Measurements from ENCODE around the gene RPL18.
A peak's percentile ranks its signal among the peaks of the same experiment; 100 is the strongest.

The RPL18 gene

DNA sequence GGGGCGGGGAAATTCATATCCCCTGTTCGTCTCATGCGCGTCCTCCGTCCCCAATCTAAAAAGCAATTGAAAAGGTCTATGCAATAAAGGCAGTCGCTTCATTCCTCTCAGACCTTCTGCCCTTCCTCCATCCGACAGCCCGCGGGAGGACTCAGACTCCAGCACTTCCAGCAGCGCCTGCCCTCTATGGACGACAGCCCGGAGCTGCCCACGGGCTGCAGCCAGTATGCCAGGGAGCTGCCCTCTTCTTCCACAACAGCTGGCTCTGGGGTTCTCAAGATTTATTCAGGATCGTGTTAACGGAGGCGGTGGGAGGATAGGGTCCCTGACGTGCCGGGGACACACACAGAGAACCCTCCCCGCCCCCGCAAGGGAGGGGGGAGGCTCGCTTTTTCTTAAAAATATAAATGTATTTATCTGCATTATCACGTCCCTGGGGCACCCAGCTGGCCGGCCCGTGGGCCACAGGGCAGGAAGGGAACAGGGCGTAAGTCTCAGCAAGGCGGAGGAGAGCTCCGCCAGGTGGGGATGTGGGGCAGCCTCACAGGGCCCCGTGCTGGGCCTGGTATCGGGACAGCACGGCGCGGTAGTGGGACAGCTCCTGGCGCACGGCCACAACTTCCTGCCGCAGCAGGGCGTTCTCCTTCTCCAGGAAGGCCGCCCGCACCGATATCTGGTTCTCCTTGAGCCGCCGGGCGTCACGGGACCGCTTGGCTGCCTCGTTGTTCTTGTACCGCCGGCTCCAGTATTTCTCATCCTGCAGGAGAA lies 11.5 kb upstream of the RPL18 start:
- no peak for DNase-seq (ENCODE audit: low spot score)

DNA sequence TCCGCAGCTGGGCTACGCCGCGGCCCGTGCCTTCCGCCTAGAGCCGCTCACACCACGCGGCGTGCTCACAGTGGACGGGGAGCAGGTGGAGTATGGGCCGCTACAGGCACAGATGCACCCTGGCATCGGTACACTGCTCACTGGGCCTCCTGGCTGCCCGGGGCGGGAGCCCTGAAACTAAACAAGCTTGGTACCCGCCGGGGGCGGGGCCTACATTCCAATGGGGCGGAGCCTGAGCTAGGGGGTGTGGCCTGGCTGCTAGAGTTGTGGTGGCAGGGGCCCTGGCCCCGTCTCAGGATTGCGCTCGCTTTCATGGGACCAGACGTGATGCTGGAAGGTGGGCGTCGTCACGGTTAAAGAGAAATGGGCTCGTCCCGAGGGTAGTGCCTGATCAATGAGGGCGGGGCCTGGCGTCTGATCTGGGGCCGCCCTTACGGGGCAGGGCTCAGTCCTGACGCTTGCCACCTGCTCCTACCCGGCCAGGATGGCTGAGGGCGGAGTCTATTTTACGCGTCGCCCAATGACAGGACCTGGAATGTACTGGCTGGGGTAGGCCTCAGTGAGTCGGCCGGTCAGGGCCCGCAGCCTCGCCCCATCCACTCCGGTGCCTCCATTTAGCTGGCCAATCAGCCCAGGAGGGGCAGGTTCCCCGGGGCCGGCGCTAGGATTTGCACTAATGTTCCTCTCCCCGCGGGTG lies 10.8 kb upstream of the RPL18 start:
- DNase-seq (ENCODE audit: low spot score), result peak; percentile 76

DNA sequence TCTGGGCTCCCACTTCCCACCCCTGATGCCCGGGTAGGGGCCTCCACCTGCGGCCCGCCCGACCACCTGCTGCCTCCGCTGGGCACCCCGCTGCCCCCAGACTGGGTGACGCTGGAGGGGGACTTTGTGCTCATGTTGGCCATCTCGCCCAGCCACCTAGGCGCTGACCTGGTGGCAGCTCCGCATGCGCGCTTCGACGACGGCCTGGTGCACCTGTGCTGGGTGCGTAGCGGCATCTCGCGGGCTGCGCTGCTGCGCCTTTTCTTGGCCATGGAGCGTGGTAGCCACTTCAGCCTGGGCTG lies 10.3 kb upstream of the RPL18 start:
- no peak for DNase-seq (ENCODE audit: low spot score)

DNA sequence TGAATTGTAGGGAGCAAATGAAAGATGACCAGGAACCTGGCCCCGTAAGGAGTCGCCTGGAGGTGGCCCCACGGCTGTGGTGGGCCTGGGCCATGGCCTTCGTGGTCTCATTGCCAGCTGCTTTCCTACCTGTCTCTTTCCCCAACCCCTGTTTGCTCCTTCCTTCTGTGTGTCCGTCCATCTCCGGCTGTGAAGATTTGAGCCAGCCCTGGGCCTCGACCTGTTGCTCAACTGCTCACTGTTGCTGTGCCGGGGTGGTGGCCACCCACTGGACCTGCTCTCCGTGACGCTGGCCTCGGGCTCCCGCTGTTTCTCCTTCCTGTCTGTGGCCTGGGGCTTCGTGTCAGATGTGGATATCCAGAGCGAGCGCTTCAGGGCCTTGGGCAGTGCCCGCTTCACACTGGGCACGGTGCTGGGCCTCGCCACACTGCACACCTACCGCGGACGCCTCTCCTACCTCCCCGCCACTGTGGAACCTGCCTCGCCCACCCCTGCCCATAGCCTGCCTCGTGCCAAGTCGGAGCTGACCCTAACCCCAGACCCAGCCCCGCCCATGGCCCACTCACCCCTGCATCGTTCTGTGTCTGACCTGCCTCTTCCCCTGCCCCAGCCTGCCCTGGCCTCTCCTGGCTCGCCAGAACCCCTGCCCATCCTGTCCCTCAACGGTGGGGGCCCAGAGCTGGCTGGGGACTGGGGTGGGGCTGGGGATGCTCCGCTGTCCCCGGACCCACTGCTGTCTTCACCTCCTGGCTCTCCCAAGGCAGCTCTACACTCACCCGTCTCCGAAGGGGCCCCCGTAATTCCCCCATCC lies 9.7 kb upstream of the RPL18 start:
- no peak for DNase-seq (ENCODE audit: low spot score)

DNA sequence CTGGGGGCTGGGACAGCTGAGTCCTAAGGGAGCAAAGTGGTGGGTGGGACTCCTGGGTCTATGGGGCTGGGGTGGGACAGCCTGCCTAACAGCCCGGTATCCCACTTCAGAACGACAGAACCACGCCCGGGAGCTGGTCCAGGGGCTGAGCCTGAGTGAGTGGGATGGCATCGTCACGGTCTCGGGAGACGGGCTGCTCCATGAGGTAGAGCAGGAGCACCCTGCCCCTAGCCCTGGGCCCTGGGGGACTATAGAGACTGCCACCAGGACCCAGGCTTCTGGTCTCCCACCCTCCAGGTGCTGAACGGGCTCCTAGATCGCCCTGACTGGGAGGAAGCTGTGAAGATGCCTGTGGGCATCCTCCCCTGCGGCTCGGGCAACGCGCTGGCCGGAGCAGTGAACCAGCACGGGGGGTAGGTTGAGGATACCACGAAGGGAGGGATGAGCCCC lies 8.9 kb upstream of the RPL18 start:
- no peak for DNase-seq (ENCODE audit: low spot score)

DNA sequence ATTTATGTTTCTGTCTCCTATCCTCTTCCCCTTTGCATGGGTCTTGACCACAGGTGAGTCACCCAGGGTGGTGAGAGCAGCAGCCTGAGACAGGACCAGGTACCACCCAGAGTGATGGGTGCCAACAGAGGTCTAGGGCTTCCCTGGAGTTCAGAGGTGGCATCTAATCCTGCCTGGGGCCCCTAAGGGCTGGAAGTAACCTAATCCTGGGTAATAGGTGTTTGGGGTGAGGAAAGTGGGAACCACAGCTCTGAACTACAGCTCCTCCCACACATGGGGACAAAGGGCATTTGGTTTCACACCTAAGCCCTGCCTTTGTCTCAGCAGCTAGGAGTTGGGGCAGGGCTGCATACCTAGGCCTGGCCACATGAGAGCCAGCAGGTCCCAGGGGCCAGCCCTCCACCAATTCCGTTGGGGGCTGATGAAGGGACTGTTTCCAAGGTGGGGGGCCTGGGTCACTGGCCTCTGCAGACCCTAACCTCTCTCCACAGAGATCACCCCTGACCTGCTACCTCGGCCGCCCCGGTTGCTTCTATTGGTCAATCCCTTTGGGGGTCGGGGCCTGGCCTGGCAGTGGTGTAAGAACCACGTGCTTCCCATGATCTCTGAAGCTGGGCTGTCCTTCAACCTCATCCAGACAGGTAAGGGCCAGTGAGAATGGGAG lies 8.4 kb upstream of the RPL18 start:
- DNase-seq (ENCODE audit: low spot score), result no peak

DNA sequence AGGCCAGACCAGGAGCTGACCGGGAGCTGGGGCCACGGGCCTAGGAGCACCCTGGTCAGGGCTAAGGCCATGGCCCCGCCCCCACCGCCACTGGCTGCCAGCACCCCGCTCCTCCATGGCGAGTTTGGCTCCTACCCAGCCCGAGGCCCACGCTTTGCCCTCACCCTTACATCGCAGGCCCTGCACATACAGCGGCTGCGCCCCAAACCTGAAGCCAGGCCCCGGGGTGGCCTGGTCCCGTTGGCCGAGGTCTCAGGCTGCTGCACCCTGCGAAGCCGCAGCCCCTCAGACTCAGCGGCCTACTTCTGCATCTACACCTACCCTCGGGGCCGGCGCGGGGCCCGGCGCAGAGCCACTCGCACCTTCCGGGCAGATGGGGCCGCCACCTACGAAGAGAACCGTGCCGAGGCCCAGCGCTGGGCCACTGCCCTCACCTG lies 6.9 kb upstream of the RPL18 start:
- DNase-seq (ENCODE audit: low spot score), result no peak

DNA sequence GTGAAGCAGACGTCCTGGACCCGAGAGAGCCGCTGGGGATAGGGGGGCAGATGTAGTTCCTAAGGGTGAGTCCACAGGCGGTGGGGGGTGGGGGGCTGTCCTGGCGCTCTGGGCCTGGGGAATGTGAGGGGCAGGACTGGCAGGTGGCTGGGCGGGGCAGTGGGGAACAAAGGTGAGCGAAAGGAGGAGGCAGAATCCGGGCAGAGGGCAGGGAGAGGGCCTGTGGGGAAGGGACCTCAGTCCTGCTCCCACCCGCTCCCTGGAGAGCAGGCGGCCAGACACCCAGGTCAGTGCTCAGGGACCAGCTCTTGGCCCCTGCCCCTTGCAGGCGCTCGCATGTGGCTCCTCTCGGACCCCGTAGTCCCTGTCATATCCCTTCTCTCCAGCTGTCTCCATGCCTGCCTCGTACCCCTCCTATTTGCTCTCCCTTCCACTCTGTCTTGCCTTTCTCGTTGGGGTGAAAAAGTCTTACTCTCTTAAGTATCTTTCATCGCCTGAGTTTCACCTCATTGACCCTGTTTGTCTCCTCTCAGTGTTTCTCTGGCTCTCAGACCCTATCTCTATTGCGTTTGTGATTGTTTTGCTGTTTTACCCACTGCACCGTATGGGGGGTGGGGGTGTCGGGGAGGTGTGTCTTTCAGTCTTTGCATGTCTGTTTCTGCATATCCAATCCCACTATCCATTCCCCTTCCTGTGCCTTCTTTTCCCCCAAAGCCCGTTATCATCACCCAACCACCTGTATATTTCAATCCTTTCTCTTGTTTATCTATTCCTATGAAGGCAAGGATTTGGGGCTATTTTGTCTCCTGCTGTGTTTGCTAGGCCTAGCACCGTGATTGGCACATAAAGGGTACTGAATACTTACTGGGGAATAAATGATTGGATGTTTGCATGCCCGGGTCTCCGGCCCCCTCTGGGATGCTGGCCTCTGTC lies 6.1 kb upstream of the RPL18 start:
- no peak for DNase-seq (ENCODE audit: low spot score)

DNA sequence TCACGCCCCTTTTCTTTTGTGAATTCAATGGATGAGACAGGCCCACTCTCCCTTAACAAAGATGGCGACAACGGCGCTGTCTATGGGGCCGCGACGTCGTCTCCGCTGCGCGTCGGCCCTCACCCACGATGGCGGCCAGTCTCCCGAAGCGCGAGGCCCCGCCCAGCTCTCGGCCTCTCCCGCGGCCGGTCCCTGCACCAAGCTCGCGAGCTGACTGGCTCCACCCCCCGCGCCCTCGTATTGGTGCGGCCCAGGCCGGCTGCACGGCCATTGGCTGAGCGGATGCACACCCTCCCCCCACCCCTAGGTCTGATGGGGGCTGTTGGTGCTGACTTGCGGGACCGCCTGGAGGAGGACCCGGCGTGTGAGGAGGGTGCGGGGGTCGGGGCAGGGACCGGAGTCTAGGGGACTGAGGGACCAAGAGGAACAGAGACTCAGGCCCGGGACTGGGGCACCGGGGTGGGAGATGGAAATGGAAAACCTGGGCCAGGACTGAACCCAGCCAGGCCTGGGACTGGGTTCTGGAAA lies 5.2 kb upstream of the RPL18 start:
- peak; percentile 92 for DNase-seq (ENCODE audit: low spot score)

DNA sequence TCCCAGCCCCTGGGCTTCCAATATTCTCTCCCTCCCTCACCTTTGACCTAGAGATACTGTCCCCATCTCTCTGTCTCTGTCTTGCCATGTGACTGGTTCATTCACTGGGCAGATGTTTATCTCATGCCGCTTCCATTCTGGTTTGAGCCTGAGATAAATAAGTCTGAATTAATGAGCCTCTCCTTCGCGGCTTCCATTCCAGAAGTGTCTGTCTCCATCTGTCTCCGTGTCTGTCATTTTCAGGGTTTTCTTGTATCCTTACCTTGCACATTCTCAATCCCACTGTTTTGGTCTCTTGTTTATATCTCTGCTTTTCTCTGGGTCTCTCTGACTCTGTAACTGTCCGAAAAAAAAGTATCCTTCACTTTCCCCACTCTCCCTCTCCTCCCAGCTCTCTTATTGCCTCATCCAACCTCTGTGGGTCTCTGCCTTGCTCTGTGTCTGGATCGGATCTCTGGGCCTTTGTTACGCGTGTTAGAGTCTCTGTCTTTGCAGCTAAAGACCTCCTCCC lies 4.6 kb upstream of the RPL18 start:
- DNase-seq (ENCODE audit: low spot score), result no peak

DNA sequence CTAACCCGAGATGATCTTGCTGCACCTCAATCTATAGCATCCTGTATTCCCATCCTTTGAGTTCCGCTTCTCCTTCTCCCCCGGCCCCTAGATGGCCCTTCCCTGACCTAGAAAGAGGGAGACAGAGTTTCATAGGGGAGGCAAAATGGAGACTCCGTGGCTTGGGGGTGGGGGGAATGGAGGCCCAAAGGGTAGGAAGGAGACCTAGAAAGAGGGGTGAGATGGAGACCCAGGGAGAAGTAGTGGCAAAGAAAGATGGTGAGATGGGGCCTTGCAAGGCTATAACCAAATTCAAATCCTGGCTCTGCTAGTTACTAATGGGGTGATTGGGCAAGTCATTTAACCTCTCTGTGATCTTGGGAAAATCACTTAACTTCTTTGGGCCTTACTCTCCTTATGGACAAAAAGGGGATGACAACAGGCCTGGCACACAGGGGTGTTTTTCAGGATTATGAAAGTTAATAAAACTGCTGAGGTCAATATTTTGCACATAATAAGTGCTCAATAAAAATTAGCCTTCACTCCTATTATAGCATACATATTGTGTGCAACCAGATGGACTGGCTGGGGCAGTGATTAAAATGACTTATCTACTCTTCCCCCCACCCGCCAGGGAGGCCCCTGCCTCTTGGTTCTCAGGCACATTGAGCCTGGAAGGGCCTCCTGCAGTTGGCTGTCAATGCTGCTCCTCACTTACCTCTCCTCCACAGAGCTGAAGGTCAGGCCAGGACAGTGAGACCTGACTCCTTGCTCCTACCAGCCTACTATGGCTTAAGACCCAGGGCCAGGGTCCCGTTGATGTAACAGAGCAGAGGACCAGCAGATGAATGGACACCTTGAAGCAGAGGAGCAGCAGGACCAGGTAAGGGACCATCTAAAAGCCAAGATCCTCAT lies 961 bp upstream of the RPL18 start:
- no peak for DNase-seq (ENCODE audit: low spot score)

DNA sequence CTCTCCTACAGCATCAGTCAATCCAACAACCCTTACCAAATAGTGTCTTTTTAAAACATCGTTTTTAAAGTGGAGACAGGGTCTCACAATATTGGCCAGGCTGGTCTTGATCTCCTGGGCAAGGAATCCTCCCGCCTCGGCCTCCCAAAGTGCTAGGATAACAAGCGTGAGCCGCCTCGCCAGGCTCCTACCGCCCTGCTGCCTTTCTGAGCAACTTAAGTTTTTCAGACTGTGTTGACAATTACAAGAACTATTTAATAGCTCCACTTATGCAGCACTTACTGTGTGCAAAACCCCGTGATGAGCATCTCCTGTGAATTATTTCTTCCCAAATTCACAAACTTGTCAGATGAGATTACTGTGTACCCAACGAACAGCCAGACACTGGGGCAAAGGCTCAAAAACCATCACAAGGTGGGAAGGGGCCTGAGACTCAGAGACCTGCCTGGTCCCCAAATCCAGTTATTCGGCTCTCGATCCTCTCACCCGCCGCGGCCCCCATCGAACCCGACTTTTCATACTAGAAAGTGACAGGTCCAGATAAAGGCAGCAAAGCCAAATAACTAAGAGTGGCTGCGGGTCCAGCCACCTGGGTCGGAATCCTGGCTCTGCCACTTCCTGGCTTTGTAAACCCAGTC lies 581 bp downstream of the RPL18 start:
- no peak for DNase-seq (ENCODE audit: low spot score)

DNA sequence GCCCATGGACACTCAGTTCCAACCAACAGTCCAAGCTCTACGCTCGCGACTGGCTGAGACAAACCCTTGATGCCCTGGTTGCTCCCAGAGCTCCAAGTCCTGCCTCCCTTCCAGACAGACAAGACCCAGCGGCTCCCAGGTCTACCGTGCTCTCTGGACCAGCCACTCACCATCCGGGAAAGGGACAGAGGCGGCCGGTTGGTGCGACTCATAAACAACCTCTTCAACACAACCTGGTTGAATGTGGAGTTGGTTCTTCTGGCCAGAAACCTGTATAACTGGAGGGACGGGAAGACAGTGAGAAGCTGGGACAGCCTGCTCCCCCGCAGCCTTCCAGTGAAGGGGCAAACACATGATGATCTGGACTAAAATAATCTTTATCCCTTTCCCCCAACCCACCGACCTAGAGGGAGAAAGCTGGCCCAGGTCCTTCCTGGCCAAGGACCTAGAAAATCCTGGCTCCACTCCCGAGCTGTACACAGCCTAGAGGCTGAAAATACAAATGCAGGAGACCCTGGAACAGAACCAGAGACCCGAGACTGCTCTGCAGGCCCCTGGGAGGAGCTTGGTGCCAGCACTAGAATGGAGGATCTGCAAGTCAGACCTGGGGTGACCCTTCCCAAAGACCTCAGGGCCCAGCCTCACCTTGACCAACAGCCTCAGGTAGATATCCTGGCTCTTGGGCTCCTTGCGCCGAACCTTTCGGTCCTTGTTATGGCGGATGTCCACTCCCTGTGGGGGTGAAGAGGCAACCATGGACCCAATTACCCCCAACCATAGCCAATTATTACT lies 1.6 kb downstream of the RPL18 start:
- DNase-seq (ENCODE audit: low spot score), result no peak

DNA sequence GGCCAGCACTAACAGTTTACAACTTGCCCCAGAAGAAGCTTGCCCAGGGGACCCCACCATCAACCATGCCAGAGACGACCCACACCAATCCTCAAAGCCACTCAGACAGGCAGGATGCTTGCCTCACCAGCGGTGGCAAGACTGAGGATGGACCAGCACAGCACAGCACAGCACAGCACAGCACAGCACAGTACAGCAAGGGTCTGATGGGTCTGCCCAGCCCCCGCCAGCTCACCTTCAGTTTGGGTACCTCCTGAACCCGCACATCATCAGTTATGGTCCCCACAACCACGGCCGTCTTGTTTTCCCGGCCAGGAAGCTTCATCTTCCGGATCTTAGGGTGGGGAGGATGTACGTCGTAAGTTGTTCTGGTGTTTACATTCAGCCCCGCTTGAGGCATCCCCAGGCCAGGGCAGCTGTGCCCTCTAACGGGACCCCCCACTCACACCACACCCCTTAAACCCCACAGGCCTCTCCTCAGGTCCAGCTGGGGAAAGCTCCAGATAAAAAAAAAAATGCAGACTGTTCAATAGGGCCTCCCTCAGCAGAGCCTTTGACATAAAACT lies 2.4 kb downstream of the RPL18 start:
- no peak for DNase-seq (ENCODE audit: low spot score)

DNA sequence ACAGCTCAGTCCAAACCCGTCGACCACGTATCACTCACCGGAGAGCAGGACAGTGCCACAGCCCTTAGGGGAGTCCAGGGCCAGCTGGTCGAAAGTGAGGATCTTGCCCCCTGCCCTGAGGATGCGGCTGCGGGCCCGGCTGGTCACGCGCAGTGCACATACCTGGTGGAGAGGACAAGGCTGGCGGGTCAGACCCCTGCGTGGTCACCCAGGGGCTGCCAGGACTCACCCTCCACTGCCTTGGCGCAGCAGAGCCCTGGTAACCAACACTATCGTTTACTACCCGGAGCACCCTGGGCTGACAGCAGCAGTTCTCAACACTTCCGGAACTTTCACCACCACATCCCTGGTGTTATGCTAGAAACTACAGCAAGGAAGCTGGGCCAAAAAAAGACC lies 2.9 kb downstream of the RPL18 start:
- no peak for DNase-seq (ENCODE audit: low spot score)

DNA sequence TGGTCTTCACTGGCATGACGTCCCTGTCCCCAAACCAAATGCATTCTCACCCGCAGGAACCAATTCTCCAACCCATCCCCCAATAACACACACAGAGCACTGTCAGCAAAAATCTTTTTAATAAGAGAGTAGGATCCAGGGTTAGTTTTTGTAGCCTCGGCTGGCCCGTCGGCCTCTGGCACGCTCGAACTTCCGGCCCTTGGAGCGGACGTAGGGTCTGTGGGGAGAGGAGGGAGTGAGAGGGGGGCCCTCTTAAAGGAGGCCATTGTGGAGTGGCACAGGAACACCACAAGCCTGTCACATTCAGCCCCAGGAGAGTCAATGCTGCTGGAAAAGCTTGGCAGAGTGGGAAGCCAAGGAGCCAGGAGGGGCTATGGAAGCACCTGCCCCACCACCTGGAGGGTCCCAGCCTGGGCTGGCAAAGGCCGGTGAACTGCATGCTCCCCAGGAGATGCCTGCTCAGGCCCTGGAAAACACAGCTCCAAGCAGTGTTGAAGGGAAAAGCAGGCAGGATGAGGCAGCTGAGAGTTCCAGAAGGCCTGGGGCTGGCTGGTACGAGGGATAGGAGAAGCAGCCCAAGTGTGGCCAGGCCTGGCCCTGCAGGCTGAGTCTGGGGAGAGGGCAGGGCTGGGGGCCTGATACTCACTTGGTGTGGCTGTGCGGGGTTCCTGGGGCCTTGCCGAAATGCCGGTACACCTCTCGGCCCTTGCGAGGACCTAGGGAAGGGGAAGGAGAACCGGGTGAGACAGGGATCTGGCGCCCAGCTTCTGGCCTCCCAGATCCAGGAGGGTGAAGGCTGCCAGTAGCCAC lies 3.5 kb downstream of the RPL18 start:
- DNase-seq (ENCODE audit: low spot score), result no peak
